Femur (tissue), 1 donor: ENCODE data around the gene UPF3A.
"Not testable (repeated sequence)": the region's sequence is repeated elsewhere in the genome, so short reads cannot be mapped to it uniquely, and the experiment has no call there.

Experiments
- DNase-seq: peaks from one replicate; pipeline ENCODE4 v3.0.0-alpha.2; 2017

The UPF3A gene

DNA sequence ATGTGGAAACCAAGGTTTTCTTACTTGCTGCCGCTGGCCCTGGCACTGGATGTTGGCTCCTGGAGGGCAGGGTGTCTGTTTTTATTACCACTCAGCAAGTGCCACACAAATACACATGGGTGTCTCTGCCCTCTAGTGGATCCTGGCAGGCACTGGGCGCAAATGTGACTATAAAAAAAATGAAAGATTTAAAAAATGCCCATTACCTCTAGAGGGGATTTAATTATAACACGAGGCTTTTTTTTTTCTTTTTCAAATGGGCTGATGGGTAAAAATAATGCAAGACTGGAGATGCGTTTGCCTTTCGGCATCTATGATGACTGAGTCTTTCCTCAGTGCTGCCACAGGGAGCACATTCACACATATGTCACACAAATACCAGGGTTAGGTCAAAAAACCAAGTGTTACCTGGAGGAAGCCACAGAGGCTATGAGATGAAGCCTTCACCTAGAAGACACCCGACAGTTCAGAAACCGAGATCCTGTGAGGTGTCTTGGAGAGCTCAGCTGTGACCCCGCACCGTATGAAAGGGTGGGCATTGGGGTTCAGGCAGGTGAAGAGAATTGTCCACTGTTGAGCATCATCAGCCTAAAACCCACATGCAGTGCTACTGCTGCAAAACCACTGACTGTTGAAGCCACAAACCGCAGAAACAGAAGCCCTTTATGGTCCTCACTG is 58.6 kb downstream of the UPF3A start:
- DNase-seq: peak; percentile 33

DNA sequence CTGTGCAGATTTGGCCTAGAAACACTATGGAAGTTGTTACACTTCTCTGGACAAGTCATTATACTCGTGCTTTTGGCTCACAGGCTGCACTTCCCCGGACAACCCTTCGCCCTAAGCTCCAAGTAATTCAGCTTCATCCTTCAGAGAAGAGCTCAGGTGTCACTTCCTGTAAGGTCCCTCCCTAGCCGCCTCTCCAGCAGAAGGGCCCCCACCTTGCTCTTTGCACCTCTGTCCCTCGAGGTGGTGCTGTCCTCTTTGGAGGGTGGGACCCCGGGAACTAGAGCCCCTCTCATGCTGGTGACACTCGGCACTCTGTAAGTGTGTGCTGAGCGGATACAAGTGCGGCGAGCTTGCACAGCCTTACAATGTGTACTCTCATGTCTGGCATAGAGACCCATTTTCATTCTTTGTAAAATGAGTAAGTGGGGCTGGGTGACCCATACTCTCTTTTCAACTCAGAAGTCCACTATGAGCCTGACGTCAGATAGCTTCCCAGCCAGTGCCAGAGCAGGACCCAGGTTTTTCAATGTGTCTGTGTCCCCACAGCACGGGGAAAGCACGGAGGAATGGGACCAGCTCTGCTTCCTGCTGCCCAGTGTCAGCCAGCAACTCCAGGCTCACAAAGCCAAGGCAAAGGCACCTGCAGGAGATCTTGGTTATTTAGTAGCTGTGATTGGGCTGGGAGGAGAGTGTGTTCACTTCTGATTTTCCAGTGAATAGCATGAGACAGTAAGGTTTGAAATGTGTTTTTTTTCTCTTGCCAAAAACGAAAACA is 59.8 kb downstream of the UPF3A start:
- peak; percentile 30 for DNase-seq

- not testable (repeated sequence) for DNase-seq
These were observed 65.9 kb downstream of the UPF3A start for GRCh38 chr13:114347256-114347655.

- DNase-seq: peak; percentile 36
These were observed 71.4 kb downstream of the UPF3A start for GRCh38 chr13:114352763-114353162.

DNA sequence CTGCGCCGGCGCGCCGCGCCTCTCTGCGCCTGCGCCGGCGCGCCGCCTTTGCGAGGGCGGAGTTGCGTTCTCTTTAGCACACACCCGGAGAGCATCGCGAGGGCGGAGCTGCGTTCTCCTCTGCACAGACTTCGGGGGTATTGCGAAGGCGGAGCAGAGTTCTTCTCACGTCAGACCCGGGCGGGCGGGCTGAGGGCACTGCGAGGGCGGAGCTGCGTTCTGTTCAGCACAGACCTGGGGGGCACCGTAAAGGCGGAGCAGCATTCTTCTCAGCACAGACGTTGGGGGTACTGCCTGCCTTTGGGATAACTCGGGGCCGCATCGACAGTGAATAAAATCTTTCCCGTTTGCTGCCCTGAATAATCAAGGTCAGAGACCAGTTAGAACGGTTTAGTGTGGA is 72.0 kb downstream of the UPF3A start:
- not testable (repeated sequence) for DNase-seq
